GM21723 (cell line): ENCODE results near the gene DOCK3.
"Not testable (repeated sequence)": the region's sequence is repeated elsewhere in the genome, so short reads cannot be mapped to it uniquely, and the experiment has no call there.

ENCODE experiments used
- ATAC-seq: cut with Tn5 transposase; IDR thresholded peaks from one replicate; pipeline ENCODE4 v1.9.1; 2021; ENCODE audit warnings: mild to moderate bottlenecking, moderate library complexity; ENCODE audit not compliant: unreplicated experiment

Gene DOCK3

DNA sequence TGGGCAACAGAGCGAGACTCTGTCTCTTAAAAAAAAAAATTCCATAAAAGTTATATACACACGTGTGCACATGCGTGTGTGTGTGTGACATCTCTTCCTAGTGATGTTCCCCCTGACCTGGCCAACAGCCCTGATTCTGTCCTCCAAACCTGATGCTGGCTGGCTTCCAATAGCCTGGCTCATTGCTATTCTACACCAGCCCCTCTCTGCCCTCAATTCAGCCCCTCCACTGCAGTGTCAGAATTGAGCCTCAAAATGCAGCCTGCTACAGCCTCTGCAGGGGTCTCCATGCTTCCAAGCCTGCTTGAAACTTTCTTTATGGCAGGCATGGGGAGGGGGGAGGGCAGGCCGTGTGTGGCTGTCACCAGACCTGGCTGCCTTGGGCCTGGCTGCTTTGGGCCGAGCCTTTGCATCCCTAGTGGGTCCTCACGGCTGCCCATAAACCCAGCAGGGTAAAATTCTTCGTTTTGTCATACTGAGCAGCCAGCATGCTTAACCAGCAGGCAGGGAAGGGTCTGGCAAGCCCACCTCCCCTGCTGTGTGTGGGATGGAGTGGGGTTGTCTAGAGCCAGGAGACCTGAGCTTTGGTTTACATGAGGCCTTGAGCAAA, 22.7 kb upstream of the DOCK3 start:
- no peak for ATAC-seq

- ATAC-seq, result no peak
Measured at GRCh38 chr3:50652709-50653108, 22.0 kb upstream of the DOCK3 start.

GRCh38 chr3:50653937-50654595, 20.7 kb upstream of the DOCK3 start:
- no peak for ATAC-seq

- no peak for ATAC-seq
Measured at GRCh38 chr3:50655009-50655830, 19.5 kb upstream of the DOCK3 start.

DNA sequence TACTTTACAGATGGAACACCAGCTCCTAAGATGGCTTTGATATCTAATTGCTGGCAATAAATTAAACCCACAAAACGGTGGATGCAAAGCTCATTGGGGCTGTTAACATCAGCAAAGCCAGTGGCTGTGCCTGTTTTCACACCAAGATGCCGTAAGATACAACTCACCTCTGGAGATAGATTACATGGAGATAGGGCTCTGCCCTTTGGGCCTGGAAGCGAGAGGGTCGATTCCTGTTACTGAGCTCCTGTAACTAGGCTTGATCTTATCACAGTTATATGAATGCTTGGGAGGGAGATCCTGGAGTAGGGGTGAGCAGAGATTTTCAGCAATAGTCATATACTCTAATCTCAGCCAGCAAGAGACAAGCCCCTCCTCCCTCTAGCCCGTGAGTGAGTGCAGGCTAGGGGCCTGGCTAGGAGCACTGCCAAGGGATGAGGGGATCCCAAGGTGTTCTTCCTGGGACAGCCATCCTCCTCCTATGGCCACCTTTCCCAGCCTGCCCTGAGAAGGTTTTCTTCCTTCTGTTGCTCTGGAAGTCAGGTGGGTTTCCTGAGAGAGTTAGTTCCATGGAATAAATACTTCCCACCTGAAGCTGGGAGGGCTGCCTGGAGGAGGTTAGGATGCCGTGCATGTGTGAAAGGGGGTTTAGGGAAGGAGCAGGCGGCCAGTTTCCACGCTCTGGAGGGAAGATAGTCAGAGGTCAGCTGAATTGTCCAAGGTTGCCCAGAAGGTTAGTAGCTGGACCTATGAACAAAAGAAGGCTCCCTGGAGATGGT, 18.1 kb upstream of the DOCK3 start:
- no peak for ATAC-seq

- ATAC-seq, result no peak
Measured at GRCh38 chr3:50657407-50657806, 17.3 kb upstream of the DOCK3 start.

DNA sequence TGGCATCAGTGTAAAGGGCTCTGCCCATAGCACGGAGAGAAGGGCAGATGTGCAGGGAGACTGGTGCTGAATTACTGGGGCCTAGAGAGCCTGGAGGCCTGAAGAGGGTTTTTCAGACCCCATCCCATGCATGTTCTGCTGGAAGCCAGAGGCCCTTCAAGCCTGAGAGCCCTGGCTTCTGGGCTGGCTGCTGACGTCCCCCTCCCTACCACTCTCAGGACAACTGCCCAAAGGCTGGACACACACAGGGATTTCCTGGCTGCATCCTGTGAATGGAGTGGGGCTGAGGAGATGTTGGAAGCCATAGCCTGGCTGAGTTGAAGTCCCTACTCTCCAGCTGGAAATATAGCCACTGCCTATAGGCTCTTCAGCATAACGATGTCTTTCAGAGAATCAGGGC, 16.9 kb upstream of the DOCK3 start:
- ATAC-seq, result no peak

DNA sequence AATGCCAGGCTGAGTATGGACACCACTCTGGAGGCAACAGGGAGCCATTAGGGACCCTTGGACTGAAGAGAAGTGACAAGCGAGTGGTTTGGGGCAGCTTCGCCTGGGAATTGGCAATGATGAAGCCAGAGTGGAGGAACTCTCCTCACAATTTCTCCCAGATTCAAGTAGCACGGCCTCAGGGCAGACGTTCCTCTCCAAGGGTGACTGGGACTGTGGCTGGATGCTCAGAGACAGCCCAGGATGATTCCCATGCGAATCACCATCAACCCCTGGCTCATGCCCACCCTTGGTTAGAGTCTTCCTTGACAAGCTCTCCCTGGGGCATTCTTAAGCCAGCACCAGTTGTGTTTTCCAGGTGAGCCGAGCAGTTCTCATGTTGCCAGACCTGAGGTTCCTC, 16.3 kb upstream of the DOCK3 start:
- ATAC-seq, result no peak

- ATAC-seq, result no peak
Measured at GRCh38 chr3:50658831-50659230, 15.9 kb upstream of the DOCK3 start.

- no peak for ATAC-seq
Measured at GRCh38 chr3:50660386-50660785, 14.3 kb upstream of the DOCK3 start.

DNA sequence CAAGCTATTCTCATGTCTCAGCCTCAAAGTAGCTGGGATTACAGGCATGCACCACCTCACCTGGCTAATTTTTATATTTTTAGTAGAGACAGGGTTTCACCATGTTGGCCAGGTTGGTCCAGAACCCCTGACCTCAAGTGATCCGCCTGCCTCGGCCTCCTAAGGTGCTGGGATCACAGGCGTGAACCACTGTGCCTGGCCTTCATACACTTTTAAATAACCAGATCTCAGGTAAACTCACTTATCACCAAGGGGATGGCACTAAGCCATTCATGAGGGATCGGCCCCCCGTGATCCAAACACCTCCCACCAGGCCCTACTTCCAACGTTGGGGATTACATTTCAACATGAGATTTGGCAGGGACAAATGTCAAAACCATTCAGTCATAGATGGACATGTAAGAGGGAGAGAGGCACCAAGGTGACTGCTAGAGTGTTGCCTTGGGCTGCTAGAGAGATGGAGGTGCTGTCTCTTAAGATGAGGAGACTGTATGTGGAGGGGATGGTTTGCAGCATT, 13.3 kb upstream of the DOCK3 start:
- no peak for ATAC-seq

DNA sequence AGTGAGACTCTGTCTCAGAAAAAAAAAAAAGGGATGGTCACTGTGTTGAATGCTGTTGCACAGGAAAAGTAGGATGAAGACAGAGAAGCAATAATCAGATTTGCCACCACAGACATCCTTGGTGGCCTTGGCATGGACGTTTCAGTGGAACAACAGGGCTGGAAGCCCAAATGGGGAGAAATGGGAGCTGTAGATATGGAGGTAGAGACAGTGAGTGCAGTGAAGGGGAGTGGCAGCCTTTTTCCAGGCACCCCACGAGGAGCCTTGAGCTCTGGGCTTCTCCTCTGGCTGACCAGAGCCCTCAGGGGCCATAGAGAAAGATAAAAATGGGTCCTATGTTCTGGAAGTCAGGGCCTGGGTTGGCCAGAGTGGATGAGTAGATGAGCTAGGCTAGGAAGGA, 12.3 kb upstream of the DOCK3 start:
- no peak for ATAC-seq

GRCh38 chr3:50665081-50665840, 9.5 kb upstream of the DOCK3 start:
- no peak for ATAC-seq

- not testable (repeated sequence) for ATAC-seq
Measured at GRCh38 chr3:50665841-50666115, 8.9 kb upstream of the DOCK3 start.

- ATAC-seq, result no peak
Measured at GRCh38 chr3:50666837-50667236, 7.9 kb upstream of the DOCK3 start.

- no peak for ATAC-seq
Measured at GRCh38 chr3:50671331-50671730, 3.4 kb upstream of the DOCK3 start.

- no peak for ATAC-seq
Measured at GRCh38 chr3:50672656-50673055, 2.1 kb upstream of the DOCK3 start.

DNA sequence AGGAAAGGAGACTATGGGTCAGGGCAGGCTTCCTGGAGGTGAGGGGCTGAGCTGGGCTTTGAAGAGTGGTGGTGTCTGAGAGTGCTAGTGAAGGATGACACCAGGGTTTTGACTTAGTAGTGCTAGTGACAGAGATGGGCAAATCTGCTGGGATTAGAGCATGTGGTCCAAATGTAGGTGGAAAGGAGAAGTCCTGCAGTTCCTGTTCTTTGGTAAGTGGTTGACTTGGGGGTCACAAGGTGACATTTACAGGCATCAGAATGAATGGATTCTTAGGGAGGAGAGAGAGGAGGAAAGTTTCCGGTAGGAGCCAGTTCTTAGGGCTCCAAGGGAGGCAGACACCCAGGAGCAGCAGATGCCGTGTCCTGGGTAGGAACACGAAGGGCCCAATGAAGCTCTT, 796 bp upstream of the DOCK3 start:
- ATAC-seq, result no peak

DNA sequence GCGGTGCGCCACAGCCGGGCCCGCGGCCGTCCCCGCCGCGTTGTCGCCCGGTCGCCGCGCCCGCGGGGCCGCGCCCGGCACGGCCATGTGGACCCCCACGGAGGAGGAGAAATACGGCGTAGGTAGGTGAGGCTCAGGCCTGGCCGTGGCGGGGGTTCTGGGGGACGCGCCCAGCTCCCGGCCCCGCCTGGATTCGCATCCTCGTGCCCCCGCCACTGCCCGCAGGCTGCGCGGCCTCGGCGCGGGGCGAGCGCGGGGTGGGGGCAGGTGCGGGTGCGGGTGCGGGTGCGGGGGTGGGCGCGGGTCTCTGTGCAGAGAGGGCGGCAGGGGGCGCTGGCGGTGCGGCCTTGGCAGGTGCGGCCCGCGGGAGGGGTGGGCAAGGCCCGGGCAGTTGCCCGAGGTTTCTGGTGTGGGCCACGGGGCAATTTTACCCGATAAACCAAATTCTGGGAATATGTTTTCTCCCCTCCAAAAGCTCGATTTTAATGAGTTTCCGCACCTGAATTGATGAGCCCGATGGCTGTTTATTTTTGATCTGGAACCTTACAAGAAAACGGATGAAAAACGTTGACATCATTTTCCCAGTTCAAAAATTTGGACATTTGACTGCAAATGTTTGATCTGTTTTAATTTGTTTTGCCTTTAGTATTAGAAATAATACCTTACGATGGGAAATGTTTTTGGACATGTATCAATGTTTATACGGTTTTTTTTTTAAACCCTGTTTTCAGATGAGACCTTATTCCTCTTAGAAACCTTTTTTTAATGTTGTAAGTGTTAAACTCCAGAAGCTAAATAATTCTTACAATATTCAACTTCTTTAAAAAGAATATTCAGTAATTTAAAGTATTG, 678 bp downstream of the DOCK3 start:
- ATAC-seq, result no peak
